ENCODE data around the gene IGSF3.

IGSF3 gene

GRCh38 chr1:116686723-116687352 is 19.3 kb upstream of the IGSF3 start:
- DNase-seq (ENCODE audit: low read depth in 2 of 2): no peak

- no peak for DNase-seq (ENCODE audit: low read depth in 2 of 2)
These were observed 18.6 kb upstream of the IGSF3 start for GRCh38 chr1:116686175-116686574.

- DNase-seq (ENCODE audit: low read depth in 2 of 2): no peak
These were observed 17.0 kb upstream of the IGSF3 start for GRCh38 chr1:116684575-116684974.

GRCh38 chr1:116682641-116683221 is 15.2 kb upstream of the IGSF3 start:
- DNase-seq (ENCODE audit: low read depth in 2 of 2): no peak

- DNase-seq (ENCODE audit: low read depth in 2 of 2): no peak
These were observed 13.9 kb upstream of the IGSF3 start for GRCh38 chr1:116681343-116681899.

- no peak for DNase-seq (ENCODE audit: low read depth in 2 of 2)
These were observed 13.2 kb upstream of the IGSF3 start for GRCh38 chr1:116680752-116681151.

- DNase-seq (ENCODE audit: low read depth in 2 of 2): no peak
These were observed 12.5 kb upstream of the IGSF3 start for GRCh38 chr1:116679828-116680628.

- no peak for DNase-seq (ENCODE audit: low read depth in 2 of 2)
These were observed 11.7 kb upstream of the IGSF3 start for GRCh38 chr1:116679091-116679827.

GRCh38 chr1:116678732-116679090 is 11.2 kb upstream of the IGSF3 start:
- DNase-seq (ENCODE audit: low read depth in 2 of 2): no peak

GRCh38 chr1:116677474-116678062 is 10.0 kb upstream of the IGSF3 start:
- no peak for DNase-seq (ENCODE audit: low read depth in 2 of 2)

GRCh38 chr1:116676291-116676690 is 8.8 kb upstream of the IGSF3 start:
- DNase-seq (ENCODE audit: low read depth in 2 of 2): no peak

- no peak for DNase-seq (ENCODE audit: low read depth in 2 of 2)
These were observed 7.2 kb upstream of the IGSF3 start for GRCh38 chr1:116674751-116675150.

GRCh38 chr1:116674011-116674531 is 6.5 kb upstream of the IGSF3 start:
- no peak for DNase-seq (ENCODE audit: low read depth in 2 of 2)

- DNase-seq (ENCODE audit: low read depth in 2 of 2): no peak
These were observed 4.4 kb upstream of the IGSF3 start for GRCh38 chr1:116671912-116672311.

- no peak for DNase-seq (ENCODE audit: low read depth in 2 of 2)
These were observed 3.7 kb upstream of the IGSF3 start for GRCh38 chr1:116671072-116671760.

GRCh38 chr1:116668277-116668676 is 744 bp upstream of the IGSF3 start:
- DNase-seq (ENCODE audit: low read depth in 2 of 2): no peak

- no peak for DNase-seq (ENCODE audit: low read depth in 2 of 2)
These were observed 407 bp downstream of the IGSF3 start for GRCh38 chr1:116667078-116667574.

GRCh38 chr1:116666187-116667077 is 1.1 kb downstream of the IGSF3 start:
- no peak for DNase-seq (ENCODE audit: low read depth in 2 of 2)

- DNase-seq (ENCODE audit: low read depth in 2 of 2): no peak
These were observed 2.6 kb downstream of the IGSF3 start for GRCh38 chr1:116664978-116665371.
